ENCODE data around the gene ABCC5. TPM values are rescaled to one million over a fixed set of nuclear protein-coding genes. Genes with fewer than 3 reads are reported as not detected.

Gene ABCC5
- total and polyA plus RNA-seq, 2 experiments from 2014 or later: 27.8 to 41.4 TPM

DNA sequence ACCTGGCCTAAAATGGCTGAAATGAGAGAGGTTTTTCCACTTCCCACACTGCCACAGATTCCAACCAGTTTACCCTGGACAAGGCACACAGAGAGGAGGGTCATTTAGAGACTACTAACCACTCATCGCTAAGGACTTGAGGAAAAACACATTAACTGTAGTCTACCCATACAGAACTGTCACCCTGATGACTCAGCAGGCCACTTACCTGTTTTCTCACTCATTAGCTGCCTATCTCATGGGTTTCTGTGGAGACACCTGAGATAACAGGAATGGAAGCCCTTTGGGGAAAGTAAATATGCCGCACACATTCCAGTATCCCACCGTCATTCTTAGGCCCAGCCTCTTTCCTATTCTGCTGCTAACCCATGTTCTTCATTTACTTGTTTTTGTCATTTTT, 50.0 kb downstream of the ABCC5 start:
- H4K20me1 ChIP-seq (ENCODE audit: insufficient read depth, poor library complexity, severe bottlenecking): no peaks in the 10 kb centered on the region
- TF ChIP-seq EZH2 (IDR thresholded peaks at IDR 0.05; ENCODE audit: borderline replicate concordance): no peak
- TF ChIP-seq, protein P1, sequence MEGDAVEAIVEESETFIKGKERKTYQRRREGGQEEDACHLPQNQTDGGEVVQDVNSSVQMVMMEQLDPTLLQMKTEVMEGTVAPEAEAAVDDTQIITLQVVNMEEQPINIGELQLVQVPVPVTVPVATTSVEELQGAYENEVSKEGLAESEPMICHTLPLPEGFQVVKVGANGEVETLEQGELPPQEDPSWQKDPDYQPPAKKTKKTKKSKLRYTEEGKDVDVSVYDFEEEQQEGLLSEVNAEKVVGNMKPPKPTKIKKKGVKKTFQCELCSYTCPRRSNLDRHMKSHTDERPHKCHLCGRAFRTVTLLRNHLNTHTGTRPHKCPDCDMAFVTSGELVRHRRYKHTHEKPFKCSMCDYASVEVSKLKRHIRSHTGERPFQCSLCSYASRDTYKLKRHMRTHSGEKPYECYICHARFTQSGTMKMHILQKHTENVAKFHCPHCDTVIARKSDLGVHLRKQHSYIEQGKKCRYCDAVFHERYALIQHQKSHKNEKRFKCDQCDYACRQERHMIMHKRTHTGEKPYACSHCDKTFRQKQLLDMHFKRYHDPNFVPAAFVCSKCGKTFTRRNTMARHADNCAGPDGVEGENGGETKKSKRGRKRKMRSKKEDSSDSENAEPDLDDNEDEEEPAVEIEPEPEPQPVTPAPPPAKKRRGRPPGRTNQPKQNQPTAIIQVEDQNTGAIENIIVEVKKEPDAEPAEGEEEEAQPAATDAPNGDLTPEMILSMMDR (IDR thresholded peaks at IDR 0.05; ENCODE audit: poor library complexity): no peak
- TF ChIP-seq EZH2phosphoT487 (IDR thresholded peaks at IDR 0.05; ENCODE audit: low read depth, severe bottlenecking, unreplicated experiment): no peak
- no peak overlapping the region for H3K4me3 ChIP-seq
- no peaks in the 10 kb centered on the region for H3K27me3 ChIP-seq
- peak overlapping the region; percentile 87 for H3K27ac ChIP-seq
- no peak overlapping the region for H2AFZ ChIP-seq
- DNase-seq (ENCODE audit: low spot score): peak; percentile 82
- H3K79me2 ChIP-seq: no peaks in the 10 kb centered on the region
- H3K9me3 ChIP-seq (ENCODE audit: low read depth): no peaks in the 10 kb centered on the region
- peak overlapping the region; percentile 23 for H3K4me2 ChIP-seq
- no peaks in the 10 kb centered on the region for H3K36me3 ChIP-seq (replicated peaks; ENCODE audit: insufficient read depth, low read depth)
- H3K4me1 ChIP-seq (ENCODE audit: insufficient read depth): peaks cover 21% of the 10 kb centered on the region
- WGBS (ENCODE audit: low lambda C conversion rate, missing lambda C conversion rate): 37% methylated on average over 3 of the region's 3 CpGs
- H3K9me2 ChIP-seq (replicated peaks; ENCODE audit: insufficient read depth): no peaks in the 10 kb centered on the region

DNA sequence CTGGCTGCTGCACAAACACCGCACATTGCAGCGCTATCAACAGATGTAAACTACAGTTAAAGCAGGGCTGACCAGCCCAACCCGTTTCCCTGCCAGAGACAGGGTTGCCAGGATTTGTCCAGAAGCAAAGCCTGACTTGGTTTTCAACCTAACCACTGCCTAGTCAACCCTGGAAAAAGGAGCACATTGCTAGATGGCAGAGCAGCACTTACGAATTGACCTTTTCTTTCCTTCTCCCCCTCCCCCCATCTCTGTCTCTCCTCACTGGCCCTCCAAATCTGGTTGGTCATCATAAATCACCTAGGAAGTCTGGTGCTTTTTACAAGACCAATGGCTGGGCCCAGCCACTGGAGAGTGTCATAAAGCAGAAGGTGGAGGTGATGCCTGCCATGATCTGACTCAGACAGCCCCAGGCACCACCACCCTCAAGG, 51.3 kb downstream of the ABCC5 start:
- DNase-seq (ENCODE audit: low spot score): peak; percentile 23
- Histone ChIP-seq H2AFZ (no peak overlapping the region), H3K9me2 (replicated peaks; ENCODE audit: insufficient read depth) (no peaks in the 10 kb centered on the region), H3K4me2 (no peak overlapping the region), H3K4me3 (no peak overlapping the region), H3K79me2 (no peaks in the 10 kb centered on the region), H3K27ac (peak overlapping the region; percentile 87), H3K4me1 (ENCODE audit: insufficient read depth) (peaks cover 21% of the 10 kb centered on the region), H3K27me3 (no peaks in the 10 kb centered on the region), H3K36me3 (replicated peaks; ENCODE audit: insufficient read depth, low read depth) (no peaks in the 10 kb centered on the region), H3K9me3 (ENCODE audit: low read depth) (no peaks in the 10 kb centered on the region), H4K20me1 (ENCODE audit: insufficient read depth, poor library complexity, severe bottlenecking) (no peaks in the 10 kb centered on the region)
- TF ChIP-seq EZH2phosphoT487 (IDR thresholded peaks at IDR 0.05; ENCODE audit: low read depth, severe bottlenecking, unreplicated experiment) (no peak), EZH2 (IDR thresholded peaks at IDR 0.05; ENCODE audit: borderline replicate concordance) (no peak)
- TF ChIP-seq, protein P1 (IDR thresholded peaks at IDR 0.05; ENCODE audit: poor library complexity): no peak
- 43% methylated on average over 4 of the region's 4 CpGs for WGBS (ENCODE audit: low lambda C conversion rate, missing lambda C conversion rate)

DNA sequence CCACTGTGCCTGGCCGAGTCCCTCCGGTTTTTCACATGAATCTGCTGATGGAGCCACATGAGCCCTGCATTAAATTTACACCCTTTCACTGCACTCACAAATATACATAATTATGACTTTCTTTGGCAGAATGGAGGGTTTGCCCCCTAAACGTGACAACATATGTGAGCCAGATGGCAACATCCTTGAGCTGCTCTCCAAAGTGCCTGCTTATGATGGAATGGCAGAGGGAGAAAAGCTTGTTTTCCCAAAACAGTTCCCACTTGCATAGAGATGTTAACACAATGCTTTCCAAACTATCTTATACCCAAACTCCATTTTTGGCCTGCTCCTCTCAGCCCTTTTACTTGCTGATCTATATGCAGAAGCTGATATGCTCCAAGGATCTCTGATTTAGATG, 54.9 kb downstream of the ABCC5 start:
- no peaks in the 10 kb centered on the region for H3K36me3 ChIP-seq (replicated peaks; ENCODE audit: insufficient read depth, low read depth)
- no peaks in the 10 kb centered on the region for H3K9me2 ChIP-seq (replicated peaks; ENCODE audit: insufficient read depth)
- WGBS (ENCODE audit: low lambda C conversion rate, missing lambda C conversion rate): 89% methylated on average over 3 of the region's 3 CpGs

More for the DNA sequence above, 54.9 kb downstream of the ABCC5 start:
- Histone ChIP-seq H3K79me2 (no peaks in the 10 kb centered on the region), H4K20me1 (ENCODE audit: insufficient read depth, poor library complexity, severe bottlenecking) (no peaks in the 10 kb centered on the region), H2AFZ (no peak overlapping the region), H3K4me2 (no peak overlapping the region), H3K27ac (no peak overlapping the region), H3K4me1 (ENCODE audit: insufficient read depth) (peaks cover 23% of the 10 kb centered on the region), H3K4me3 (no peak overlapping the region), H3K9me3 (ENCODE audit: low read depth) (no peaks in the 10 kb centered on the region), H3K27me3 (no peaks in the 10 kb centered on the region)
- no peak for DNase-seq (ENCODE audit: low spot score)
- TF ChIP-seq EZH2 (IDR thresholded peaks at IDR 0.05; ENCODE audit: borderline replicate concordance): no peak
- no peak for TF ChIP-seq EZH2phosphoT487 (IDR thresholded peaks at IDR 0.05; ENCODE audit: low read depth, severe bottlenecking, unreplicated experiment)
- TF ChIP-seq, protein P1 (IDR thresholded peaks at IDR 0.05; ENCODE audit: poor library complexity): no peak

Measured in hepatocyte (in vitro differentiated cells).